Vagina (tissue), 2 donors: ENCODE data around the gene PHF20. TPM values are rescaled to one million over a fixed set of nuclear protein-coding genes. Genes with fewer than 3 reads are reported as not detected.

Experiments used
- DNase-seq, 2 donors: peaks; one replicate each; pipeline ENCODE4 v3.0.0-alpha.2; 2017; ENCODE audit errors: extremely low spot score in 2 of 2
- H3K27ac ChIP-seq: fragments of 200-600 bp; sonication (generic); one replicate; pipeline ENCODE4 v1.5.1; 2019
- H3K27me3 ChIP-seq: fragments of 200-600 bp; sonication (generic); one replicate; pipeline ENCODE4 v1.5.1; 2019
- H3K36me3 ChIP-seq, 2 donors: fragments of 200-600 bp; sonication (generic); one replicate each; pipeline ENCODE4 v1.5.1; 2017 to 2019
- H3K4me1 ChIP-seq: fragments of 200-600 bp; sonication (generic); one replicate; pipeline ENCODE4 v1.5.1; 2019
- H3K4me3 ChIP-seq, 2 donors: fragments of 200-600 bp; sonication (generic); 1 replicate in 1 of 2; 2 replicates in 1 of 2; pipeline ENCODE4 v1.5.1; 2016 to 2019
- H3K9me3 ChIP-seq: fragments of 200-600 bp; sonication (generic); one replicate; pipeline ENCODE4 v1.5.1; 2019
- CTCF ChIP-seq, 3 experiments: fragments of 450-650 bp in 2 of 3; fragments of 200-600 bp in 1 of 3; sonication (generic) in 1 of 3; IDR thresholded peaks; one replicate each; pipeline ENCODE4 v1.5.1; 2017 to 2019; ENCODE audit warnings: antibody characterized with exemption in 3 of 3, mild to moderate bottlenecking in 2 of 3, moderate library complexity in 2 of 3
- POLR2A ChIP-seq, 2 donors: fragments of 450-650 bp; IDR thresholded peaks; one replicate each; pipeline ENCODE4 v1.6.1; 2017; ENCODE audit warnings: antibody characterized with exemption in 2 of 2, mild to moderate bottlenecking in 2 of 2, moderate library complexity in 2 of 2
- POLR2AphosphoS5 ChIP-seq, 2 donors: sonication (generic); formaldehyde crosslinking; IDR thresholded peaks; one replicate each; pipeline ENCODE4 v1.9.0; 2017; ENCODE audit warnings: antibody characterized with exemption in 2 of 2, mild to moderate bottlenecking in 2 of 2, low read depth in 1 of 2; ENCODE audit not compliant: insufficient read depth in 1 of 2
- intact Hi-C: fragments of 100-400 bp; cut with DNase I; formaldehyde crosslinking; loops from one replicate; pipeline ENCODE4 v1.15.1; 2023
- total RNA-seq: library from RNA; depleted of rRNA; stranded (reverse); fragments of >200 nt; gene quantifications from one replicate; pipeline ENCODE4 v1.2.3, GENCODE V29; 2016

The PHF20 gene
- total RNA-seq, 1 donor from 2014 or later, result 37.3 TPM

DNA sequence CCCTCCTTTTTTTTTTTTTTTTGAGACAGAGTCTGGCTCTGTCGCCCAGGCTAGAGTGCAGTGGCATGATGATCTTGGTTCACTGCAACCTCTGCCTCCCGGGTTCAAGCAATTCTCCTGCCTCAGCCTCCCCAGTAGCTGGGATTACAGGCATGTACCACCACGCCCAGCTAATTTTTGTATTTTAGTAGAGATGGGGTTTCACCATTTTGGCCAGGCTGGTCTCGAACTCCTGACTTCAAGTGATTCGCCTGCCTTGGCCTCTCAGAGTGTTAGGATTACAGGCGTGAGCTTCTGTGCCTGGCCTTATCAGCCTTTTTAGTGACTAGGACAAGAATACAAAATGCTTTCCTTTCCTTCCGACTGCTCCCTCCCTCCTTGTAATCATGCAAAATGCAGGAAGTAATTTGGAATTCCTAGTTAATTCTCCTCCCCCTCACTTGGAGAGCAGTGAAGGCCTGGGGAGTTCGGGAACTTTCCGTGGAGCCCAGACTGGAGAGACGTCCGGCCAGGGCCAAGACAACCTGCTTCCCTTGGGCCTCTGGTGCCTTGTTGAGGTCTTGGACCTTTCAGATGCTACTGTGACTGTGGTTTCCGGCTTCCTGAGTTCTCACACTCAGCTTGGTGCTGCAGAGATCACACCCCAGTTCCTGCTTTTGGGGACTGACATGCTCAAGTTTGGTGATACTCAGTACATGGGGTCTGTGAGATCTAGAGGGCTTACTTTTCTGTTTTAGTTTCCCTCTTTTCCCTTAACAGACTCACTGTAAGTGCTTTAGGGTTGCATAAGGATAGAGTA is 3.9 kb upstream of the PHF20 start:
- peak in 1 of 2 donors; percentile 91 for DNase-seq
- Histone ChIP-seq H3K4me1 (peaks cover 49% of the 10 kb centered on the region), H3K9me3 (no peaks in the 10 kb centered on the region), H3K4me3 (no peak overlapping the region), H3K36me3 (no peaks in the 10 kb centered on the region), H3K27me3 (no peaks in the 10 kb centered on the region), H3K27ac (peak overlapping the region; percentile 97)
- intact Hi-C loops, result no loop called here
- no peak for TF ChIP-seq CTCF (IDR thresholded peaks at IDR 0.05)
- peak; percentile 60 to 91 for TF ChIP-seq POLR2AphosphoS5 (IDR thresholded peaks at IDR 0.05; ENCODE audit: insufficient read depth in 1 of 2, low read depth in 1 of 2)
- no peak for TF ChIP-seq POLR2A (IDR thresholded peaks at IDR 0.05)

GRCh38 chr20:35768731-35769664 is 2.8 kb upstream of the PHF20 start:
- Histone ChIP-seq H3K27me3 (no peaks in the 10 kb centered on the region), H3K27ac (peak overlapping the region; percentile 97), H3K4me1 (peaks cover 60% of the 10 kb centered on the region), H3K9me3 (no peaks in the 10 kb centered on the region), H3K4me3 (no peak overlapping the region), H3K36me3 (peaks cover 0 to under 1% of the 10 kb centered on the region in 2 donors)
- TF ChIP-seq POLR2AphosphoS5 (IDR thresholded peaks at IDR 0.05; ENCODE audit: insufficient read depth in 1 of 2, low read depth in 1 of 2) (peak; percentile 56 to 96), POLR2A (IDR thresholded peaks at IDR 0.05) (peak in 1 of 2 donors; percentile 55), CTCF (IDR thresholded peaks at IDR 0.05) (no peak)
- DNase-seq, result peak in 1 of 2 donors; percentile 99
- intact Hi-C loops, result no loop called here

GRCh38 chr20:35771367-35771688 is 487 bp upstream of the PHF20 start:
- H3K27me3 ChIP-seq, result no peaks in the 10 kb centered on the region
- peaks cover 0 to 13% of the 10 kb centered on the region in 2 donors for H3K36me3 ChIP-seq
- peaks cover 80% of the 10 kb centered on the region for H3K4me1 ChIP-seq
- DNase-seq, result no peak
- intact Hi-C loops, result no loop called here
- H3K27ac ChIP-seq, result peak overlapping the region; percentile 97
- no peak for TF ChIP-seq CTCF (IDR thresholded peaks at IDR 0.05)
- TF ChIP-seq POLR2AphosphoS5 (IDR thresholded peaks at IDR 0.05; ENCODE audit: insufficient read depth in 1 of 2, low read depth in 1 of 2), result no peak
- TF ChIP-seq POLR2A (IDR thresholded peaks at IDR 0.05), result no peak
- H3K9me3 ChIP-seq, result no peaks in the 10 kb centered on the region
- peak overlapping the region; percentile 73 to 79 for H3K4me3 ChIP-seq

DNA sequence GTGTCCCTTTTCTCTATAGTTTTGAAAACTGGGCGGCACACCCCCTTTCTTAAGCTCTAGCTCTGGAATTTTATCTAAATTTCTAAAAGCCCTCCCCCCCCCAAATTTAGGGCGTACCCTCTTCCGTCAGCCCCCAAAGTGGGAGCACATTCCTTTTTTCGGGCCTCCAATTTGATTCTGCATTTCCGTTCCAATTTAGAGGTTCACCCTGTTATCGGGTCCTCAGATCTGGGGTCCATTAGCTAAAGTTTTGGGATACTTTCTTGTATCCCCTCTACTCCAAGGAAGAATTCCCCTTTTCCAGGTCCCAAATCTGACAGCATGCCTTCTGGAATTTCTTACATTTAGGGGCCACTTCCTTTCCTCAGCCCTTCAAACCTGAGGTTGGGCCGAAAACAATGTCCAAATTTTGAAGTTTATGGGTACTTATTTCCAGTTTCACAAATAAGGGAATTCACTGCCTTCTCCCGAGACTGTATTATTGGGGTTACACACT is 796 bp downstream of the PHF20 start:
- H3K4me1 ChIP-seq, result peaks cover 89% of the 10 kb centered on the region
- no peaks in the 10 kb centered on the region for H3K27me3 ChIP-seq
- H3K9me3 ChIP-seq, result no peaks in the 10 kb centered on the region
- intact Hi-C loops, result loop anchor here (2.0 kb wide), 1 partner anchor 30 kb away; the partner anchor contains the start of gene RBM39
- no peak for DNase-seq
- H3K27ac ChIP-seq, result peak overlapping the region; percentile 97
- H3K4me3 ChIP-seq, result peak overlapping the region; percentile 73 to 79
- TF ChIP-seq POLR2AphosphoS5 (IDR thresholded peaks at IDR 0.05; ENCODE audit: insufficient read depth in 1 of 2, low read depth in 1 of 2) (no peak), CTCF (IDR thresholded peaks at IDR 0.05) (peak in 1 of 3 experiments; percentile 1)
- peaks cover 0 to 13% of the 10 kb centered on the region in 2 donors for H3K36me3 ChIP-seq
